ENCODE data around the gene MSN. TPM values are rescaled to one million over a fixed set of nuclear protein-coding genes. Genes with fewer than 3 reads are reported as not detected.

MSN gene
- total and polyA plus RNA-seq, 2 experiments from 2014 or later, result 73.0 to 73.5 TPM

- Histone ChIP-seq H3K27ac (peak overlapping the region; percentile 91), H3K9me2 (replicated peaks; ENCODE audit: insufficient read depth) (no peaks in the 10 kb centered on the region), H3K79me2 (peaks cover 32% of the 10 kb centered on the region), H3K4me3 (peak overlapping the region; percentile 52), H3K9me3 (ENCODE audit: low read depth) (no peaks in the 10 kb centered on the region), H2AFZ (no peak overlapping the region), H3K27me3 (no peaks in the 10 kb centered on the region), H3K4me2 (peak overlapping the region; percentile 78), H4K20me1 (ENCODE audit: insufficient read depth, poor library complexity, severe bottlenecking) (no peaks in the 10 kb centered on the region), H3K4me1 (ENCODE audit: insufficient read depth) (no peaks in the 10 kb centered on the region), H3K36me3 (replicated peaks; ENCODE audit: insufficient read depth, low read depth) (no peaks in the 10 kb centered on the region)
- no peak for TF ChIP-seq EZH2phosphoT487 (IDR thresholded peaks at IDR 0.05; ENCODE audit: low read depth, severe bottlenecking, unreplicated experiment)
- TF ChIP-seq, protein P1, sequence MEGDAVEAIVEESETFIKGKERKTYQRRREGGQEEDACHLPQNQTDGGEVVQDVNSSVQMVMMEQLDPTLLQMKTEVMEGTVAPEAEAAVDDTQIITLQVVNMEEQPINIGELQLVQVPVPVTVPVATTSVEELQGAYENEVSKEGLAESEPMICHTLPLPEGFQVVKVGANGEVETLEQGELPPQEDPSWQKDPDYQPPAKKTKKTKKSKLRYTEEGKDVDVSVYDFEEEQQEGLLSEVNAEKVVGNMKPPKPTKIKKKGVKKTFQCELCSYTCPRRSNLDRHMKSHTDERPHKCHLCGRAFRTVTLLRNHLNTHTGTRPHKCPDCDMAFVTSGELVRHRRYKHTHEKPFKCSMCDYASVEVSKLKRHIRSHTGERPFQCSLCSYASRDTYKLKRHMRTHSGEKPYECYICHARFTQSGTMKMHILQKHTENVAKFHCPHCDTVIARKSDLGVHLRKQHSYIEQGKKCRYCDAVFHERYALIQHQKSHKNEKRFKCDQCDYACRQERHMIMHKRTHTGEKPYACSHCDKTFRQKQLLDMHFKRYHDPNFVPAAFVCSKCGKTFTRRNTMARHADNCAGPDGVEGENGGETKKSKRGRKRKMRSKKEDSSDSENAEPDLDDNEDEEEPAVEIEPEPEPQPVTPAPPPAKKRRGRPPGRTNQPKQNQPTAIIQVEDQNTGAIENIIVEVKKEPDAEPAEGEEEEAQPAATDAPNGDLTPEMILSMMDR (IDR thresholded peaks at IDR 0.05; ENCODE audit: poor library complexity), result no peak
- 47% methylated on average over 13 of the region's 13 CpGs for WGBS (ENCODE audit: low lambda C conversion rate, missing lambda C conversion rate)
- DNase-seq (ENCODE audit: low spot score), result peak; percentile 38
Measured at GRCh38 chrX:65668377-65669310, 1.2 kb downstream of the MSN start.

DNA sequence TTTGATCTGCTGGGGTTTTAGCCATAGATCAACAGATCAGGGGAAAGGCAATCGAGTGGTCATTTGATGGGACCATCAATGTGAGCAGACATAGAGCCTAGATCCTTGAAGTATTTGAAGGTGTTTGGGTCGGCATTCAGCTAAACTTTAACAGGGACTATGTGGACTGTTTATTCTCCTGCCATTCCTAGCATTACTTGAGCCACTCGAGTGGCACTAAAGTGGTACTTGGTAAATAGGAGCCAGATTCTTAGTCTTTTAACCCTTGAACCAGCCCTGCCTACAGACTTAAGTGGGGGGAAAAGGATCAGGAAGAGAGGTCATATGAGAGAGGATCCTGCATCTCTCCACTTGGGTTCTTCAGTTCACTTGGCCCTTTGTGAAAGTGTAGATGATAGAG is 3.8 kb downstream of the MSN start:
- H3K9me3 ChIP-seq (ENCODE audit: low read depth), result no peaks in the 10 kb centered on the region
- no peaks in the 10 kb centered on the region for H4K20me1 ChIP-seq (ENCODE audit: insufficient read depth, poor library complexity, severe bottlenecking)
- H3K27ac ChIP-seq, result no peak overlapping the region
- peaks cover 48% of the 10 kb centered on the region for H3K79me2 ChIP-seq
- H3K4me1 ChIP-seq (ENCODE audit: insufficient read depth), result no peaks in the 10 kb centered on the region
- H3K27me3 ChIP-seq, result no peaks in the 10 kb centered on the region
- WGBS (ENCODE audit: low lambda C conversion rate, missing lambda C conversion rate), result 56% methylated on average over 3 of the region's 3 CpGs
- TF ChIP-seq, protein P1 (IDR thresholded peaks at IDR 0.05; ENCODE audit: poor library complexity), result no peak
- TF ChIP-seq EZH2phosphoT487 (IDR thresholded peaks at IDR 0.05; ENCODE audit: low read depth, severe bottlenecking, unreplicated experiment) (no peak), EZH2 (IDR thresholded peaks at IDR 0.05; ENCODE audit: borderline replicate concordance) (no peak)
- H3K4me2 ChIP-seq, result no peak overlapping the region
- no peaks in the 10 kb centered on the region for H3K9me2 ChIP-seq (replicated peaks; ENCODE audit: insufficient read depth)
- H3K36me3 ChIP-seq (replicated peaks; ENCODE audit: insufficient read depth, low read depth), result no peaks in the 10 kb centered on the region
- DNase-seq (ENCODE audit: low spot score), result no peak
- H3K4me3 ChIP-seq, result no peak overlapping the region
- no peak overlapping the region for H2AFZ ChIP-seq

DNA sequence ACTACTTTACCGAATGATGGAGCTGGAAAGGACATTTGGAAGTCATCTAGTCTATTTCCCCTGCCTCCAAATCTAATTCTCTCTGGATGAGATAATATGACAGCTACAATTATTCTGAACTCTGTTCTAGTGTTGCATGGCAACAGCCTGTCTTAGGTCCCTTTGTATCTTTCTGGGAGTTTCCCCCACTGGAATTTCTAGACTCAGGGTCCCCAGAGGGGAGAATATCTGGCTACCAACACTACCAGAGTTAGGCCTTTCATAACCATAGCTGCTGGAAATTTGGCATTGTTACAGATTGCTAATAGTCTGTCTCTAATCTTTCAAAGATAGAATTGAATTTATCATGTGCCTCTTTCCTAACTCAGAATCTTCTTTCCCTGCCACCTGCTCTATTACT is 4.5 kb downstream of the MSN start:
- no peaks in the 10 kb centered on the region for H3K36me3 ChIP-seq (replicated peaks; ENCODE audit: insufficient read depth, low read depth)
- no peak overlapping the region for H3K4me2 ChIP-seq
- no peaks in the 10 kb centered on the region for H4K20me1 ChIP-seq (ENCODE audit: insufficient read depth, poor library complexity, severe bottlenecking)
- 65% methylated on average over 1 of the region's 1 CpG for WGBS (ENCODE audit: low lambda C conversion rate, missing lambda C conversion rate)
- H3K27ac ChIP-seq, result no peak overlapping the region
- peaks cover 48% of the 10 kb centered on the region for H3K79me2 ChIP-seq
- no peaks in the 10 kb centered on the region for H3K9me3 ChIP-seq (ENCODE audit: low read depth)
- H3K27me3 ChIP-seq, result no peaks in the 10 kb centered on the region
- DNase-seq (ENCODE audit: low spot score), result no peak
- no peaks in the 10 kb centered on the region for H3K9me2 ChIP-seq (replicated peaks; ENCODE audit: insufficient read depth)
- TF ChIP-seq, protein P1 (IDR thresholded peaks at IDR 0.05; ENCODE audit: poor library complexity), result no peak
- TF ChIP-seq EZH2phosphoT487 (IDR thresholded peaks at IDR 0.05; ENCODE audit: low read depth, severe bottlenecking, unreplicated experiment) (no peak), EZH2 (IDR thresholded peaks at IDR 0.05; ENCODE audit: borderline replicate concordance) (no peak)
- no peak overlapping the region for H2AFZ ChIP-seq
- H3K4me1 ChIP-seq (ENCODE audit: insufficient read depth), result no peaks in the 10 kb centered on the region
- no peak overlapping the region for H3K4me3 ChIP-seq
